ENCODE data around the gene KCNC3. TPM values are rescaled to one million over a fixed set of nuclear protein-coding genes. Genes with fewer than 3 reads are reported as not detected.

KCNC3 gene
- total and polyA plus RNA-seq, 2 donors (not counting 3 experiments of a cell fraction or from before 2014, with no cell fraction given) = 0.22 to 0.91 TPM

GRCh38 chr19:50327461-50328223, 1.5 kb downstream of the KCNC3 start:
- dilution Hi-C loops (cut with MboI; ENCODE audit: extremely low pct_ligation_motif_present, low sequenced_read_pairs) (no loop called here), intact Hi-C loops (cut with micrococcal nuclease) (loop anchor here (1.0 to 5.0 kb wide), 3 partner anchors 29 to 395 kb away; partner anchors contain the start of gene CLEC11A)
- FAIRE-seq (no peak), DNase-seq (ENCODE audit: low read depth, low spot score) (no peak)
- Histone ChIP-seq H4K20me1 (replicated peaks; ENCODE audit: control insufficient read depth, extremely low read depth, insufficient read depth, low read length) (no peaks in the 10 kb centered on the region), H3K9me1 (replicated peaks; ENCODE audit: control insufficient read depth, extremely low read depth, insufficient read depth, low read length) (no peaks in the 10 kb centered on the region), H2AFZ (ENCODE audit: low read depth, low read length) (no peak overlapping the region), H3K4me1 (ENCODE audit: control insufficient read depth, extremely low read depth, insufficient read depth, low read length) (peaks cover 7% of the 10 kb centered on the region), H3K27me3 (ENCODE audit: control insufficient read depth in 2 of 2, insufficient read depth in 2 of 2, low read length in 2 of 2) (peaks cover 30 to 32% of the 10 kb centered on the region in 2 experiments), H3K36me3 (ENCODE audit: control insufficient read depth in 2 of 2, extremely low read depth in 1 of 2, insufficient read depth in 2 of 2, low read length in 2 of 2) (no peaks in the 10 kb centered on the region), H3K4me2 (ENCODE audit: insufficient read depth, low read length) (no peak overlapping the region), H3K79me2 (ENCODE audit: control insufficient read depth, insufficient read depth, low read length) (no peaks in the 10 kb centered on the region), H3K9ac (replicated peaks; ENCODE audit: extremely low read depth, insufficient read depth, low read length) (no peak overlapping the region), H3K9me3 (replicated peaks; ENCODE audit: control insufficient read depth, insufficient read depth, low read length) (no peaks in the 10 kb centered on the region), H3K27ac (ENCODE audit: insufficient read depth, low read depth, low read length) (no peak overlapping the region), H3K4me3 (replicated peaks in 1 of 3; ENCODE audit: insufficient read depth in 1 of 3, low read depth in 1 of 3, low read length in 3 of 3) (no peak overlapping the region)
- peak; percentile 23 for TF ChIP-seq EZH2 (IDR thresholded peaks at IDR 0.05; ENCODE audit: borderline replicate concordance, low read depth, low read length, severe bottlenecking)
- TF ChIP-seq GATA2 (IDR thresholded peaks at IDR 0.05; ENCODE audit: insufficient read depth, insufficient read length, low read depth, low read length) = no peak
- ChIA-PET CTCF (interaction anchor here (0.6 to 2.6 kb wide), 20 partner anchors 16 to 594 kb away, joined by 3 to 173 read pairs (median 6); no protein-coding TSS in a partner anchor), POLR2A (no interaction called here)
- BruUV-seq (replicated peaks) = no TSS peak

GRCh38 chr19:50327013-50327412, 2.2 kb downstream of the KCNC3 start:
- H3K4me1 ChIP-seq (ENCODE audit: control insufficient read depth, extremely low read depth, insufficient read depth, low read length) = peaks cover 7% of the 10 kb centered on the region
- H4K20me1 ChIP-seq (replicated peaks; ENCODE audit: control insufficient read depth, extremely low read depth, insufficient read depth, low read length) = no peaks in the 10 kb centered on the region
- no TSS peak for BruUV-seq (replicated peaks)
- H3K79me2 ChIP-seq (ENCODE audit: control insufficient read depth, insufficient read depth, low read length) = no peaks in the 10 kb centered on the region
- no peaks in the 10 kb centered on the region for H3K9me1 ChIP-seq (replicated peaks; ENCODE audit: control insufficient read depth, extremely low read depth, insufficient read depth, low read length)
- DNase-seq (ENCODE audit: low read depth, low spot score) (no peak), FAIRE-seq (no peak)
- H3K9me3 ChIP-seq (replicated peaks; ENCODE audit: control insufficient read depth, insufficient read depth, low read length) = no peaks in the 10 kb centered on the region
- intact Hi-C loops (cut with micrococcal nuclease) = loop anchor here (5.0 kb wide), 1 partner anchor 395 kb away; the partner anchor contains the start of gene CLEC11A
- H3K4me3 ChIP-seq (replicated peaks in 1 of 3; ENCODE audit: insufficient read depth in 1 of 3, low read depth in 1 of 3, low read length in 3 of 3) = no peak overlapping the region
- CTCF ChIA-PET = no interaction called here
- no peak overlapping the region for H2AFZ ChIP-seq (ENCODE audit: low read depth, low read length)
- H3K36me3 ChIP-seq (ENCODE audit: control insufficient read depth in 2 of 2, extremely low read depth in 1 of 2, insufficient read depth in 2 of 2, low read length in 2 of 2) = no peaks in the 10 kb centered on the region
- dilution Hi-C loops (cut with MboI; ENCODE audit: extremely low pct_ligation_motif_present, low sequenced_read_pairs) = no loop called here
- TF ChIP-seq EZH2 (IDR thresholded peaks at IDR 0.05; ENCODE audit: borderline replicate concordance, low read depth, low read length, severe bottlenecking) = no peak
- TF ChIP-seq GATA2 (IDR thresholded peaks at IDR 0.05; ENCODE audit: insufficient read depth, insufficient read length, low read depth, low read length) = no peak
- no peak for TF ChIP-seq JUN (IDR thresholded peaks at IDR 0.05; ENCODE audit: borderline replicate concordance, insufficient read depth, insufficient read length, low read depth)
- no peak for TF ChIP-seq POLR2AphosphoS5 (IDR thresholded peaks at IDR 0.05; ENCODE audit: insufficient read depth, low read depth, low read length)
- TF ChIP-seq FOS (IDR thresholded peaks at IDR 0.05; ENCODE audit: borderline replicate concordance, insufficient read depth, low read length) = no peak
- no peak for TF ChIP-seq MAX (IDR thresholded peaks at IDR 0.05; ENCODE audit: insufficient read depth, insufficient read length)
- no peak for TF ChIP-seq POLR2A (IDR thresholded peaks at IDR 0.05; ENCODE audit: low read depth, low read length)
- TF ChIP-seq MYC (IDR thresholded peaks at IDR 0.05; ENCODE audit: low read depth, low read length) = no peak
- no peak for TF ChIP-seq CTCF (IDR thresholded peaks at IDR 0.05; ENCODE audit: extremely low read depth in 1 of 2, insufficient read depth in 1 of 2, low read depth in 1 of 2, low read length in 2 of 2)
- H3K9ac ChIP-seq (replicated peaks; ENCODE audit: extremely low read depth, insufficient read depth, low read length) = no peak overlapping the region
- peaks cover 24 to 26% of the 10 kb centered on the region in 2 experiments for H3K27me3 ChIP-seq (ENCODE audit: control insufficient read depth in 2 of 2, insufficient read depth in 2 of 2, low read length in 2 of 2)
- H3K27ac ChIP-seq (ENCODE audit: insufficient read depth, low read depth, low read length) = no peak overlapping the region
- H3K4me2 ChIP-seq (ENCODE audit: insufficient read depth, low read length) = no peak overlapping the region
- POLR2A ChIA-PET = no interaction called here

All from endothelial cell of umbilical vein (primary cell).